Smooth muscle cell of the brain vasculature (primary cell): ENCODE measurements around the gene FAM174B.
A peak's percentile ranks its signal among the peaks of the same experiment; 100 is the strongest.

Experiments
- DNase-seq: peaks from one replicate; pipeline ENCODE4 v3.0.0-alpha.2; 2012; ENCODE audit warnings: low read depth, low spot score

FAM174B gene

GRCh38 chr15:92655178-92655995 is at the start of gene FAM174B:
TSS of gene FAM174B (minus strand) at chr15:92655775.
- DNase-seq = no peak

GRCh38 chr15:92696096-92696495 is 40.5 kb upstream of the FAM174B start:
- DNase-seq = no peak

- DNase-seq = no peak
Measured at GRCh38 chr15:92693691-92694331, 38.2 kb upstream of the FAM174B start.

- no peak for DNase-seq
Measured at GRCh38 chr15:92690395-92690794, 34.8 kb upstream of the FAM174B start.

GRCh38 chr15:92687746-92688145 is 32.2 kb upstream of the FAM174B start:
- no peak for DNase-seq

GRCh38 chr15:92687195-92687602 is 31.6 kb upstream of the FAM174B start:
- DNase-seq = no peak

GRCh38 chr15:92683511-92683834 is 27.9 kb upstream of the FAM174B start:
- peak; percentile 57 for DNase-seq

- no peak for DNase-seq
Measured at GRCh38 chr15:92682741-92683510, 27.4 kb upstream of the FAM174B start.

GRCh38 chr15:92681141-92681631 is 25.6 kb upstream of the FAM174B start:
- no peak for DNase-seq

GRCh38 chr15:92677999-92678398 is 22.4 kb upstream of the FAM174B start:
- no peak for DNase-seq

- DNase-seq = no peak
Measured at GRCh38 chr15:92676561-92676960, 21.0 kb upstream of the FAM174B start.

GRCh38 chr15:92675485-92675884 is 19.9 kb upstream of the FAM174B start:
- no peak for DNase-seq

GRCh38 chr15:92674347-92674746 is 18.8 kb upstream of the FAM174B start:
- DNase-seq = no peak

GRCh38 chr15:92672102-92672501 is 16.5 kb upstream of the FAM174B start:
- no peak for DNase-seq

- DNase-seq = no peak
Measured at GRCh38 chr15:92671406-92671805, 15.8 kb upstream of the FAM174B start.

GRCh38 chr15:92670621-92671020 is 15.0 kb upstream of the FAM174B start:
- DNase-seq = no peak

- no peak for DNase-seq
Measured at GRCh38 chr15:92669432-92669831, 13.9 kb upstream of the FAM174B start.

GRCh38 chr15:92668620-92669019 is 13.0 kb upstream of the FAM174B start:
- DNase-seq = no peak

GRCh38 chr15:92667970-92668485 is 12.5 kb upstream of the FAM174B start:
- no peak for DNase-seq

- DNase-seq = no peak
Measured at GRCh38 chr15:92667287-92667904, 11.8 kb upstream of the FAM174B start.

GRCh38 chr15:92666780-92667179 is 11.2 kb upstream of the FAM174B start:
- no peak for DNase-seq

GRCh38 chr15:92665100-92665555 is 9.6 kb upstream of the FAM174B start:
- no peak for DNase-seq
